Type B pancreatic cell (in vitro differentiated cells): ENCODE data around the gene KIF25. TPM values are rescaled to one million over a fixed set of nuclear protein-coding genes. Genes with fewer than 3 reads are reported as not detected.

Source experiments
- DNase-seq: peaks from one replicate; pipeline ENCODE4 v3.0.0; 2021; ENCODE audit warnings: mixed read lengths; ENCODE audit not compliant: unreplicated experiment; ENCODE audit errors: extremely low spot score
- H3K27ac Mint-ChIP-seq: 2 replicates; pipeline ENCODE4 v1.8.0; 2021; ENCODE audit warnings: mild to moderate bottlenecking, mixed read lengths
- H3K27me3 Mint-ChIP-seq: 2 replicates; pipeline ENCODE4 v1.8.0; 2021; ENCODE audit warnings: mixed read lengths
- H3K36me3 Mint-ChIP-seq: 2 replicates; pipeline ENCODE4 v1.8.0; 2021; ENCODE audit warnings: mixed read lengths
- H3K4me1 Mint-ChIP-seq: one replicate; pipeline ENCODE4 v1.8.0; 2021; ENCODE audit warnings: mixed read lengths; ENCODE audit not compliant: unreplicated experiment
- H3K4me3 Mint-ChIP-seq: 2 replicates; pipeline ENCODE4 v1.8.0; 2021; ENCODE audit warnings: mild to moderate bottlenecking, mixed read lengths
- H3K9me3 Mint-ChIP-seq: 2 replicates; pipeline ENCODE4 v1.8.0; 2021; ENCODE audit warnings: mixed read lengths
- total RNA-seq: library from RNA; stranded (reverse); gene quantifications from 2 replicates; pipeline ENCODE4 v1.2.1, GENCODE V29; 2021; ENCODE audit warnings: low replicate concordance
- TF ChIP-seq, protein P1 (sequence below): fragments of 200-600 bp; sonication (generic); conservative IDR thresholded peaks from 2 replicates; pipeline ENCODE4 v1.5.0; 2021; ENCODE audit warnings: antibody characterized with exemption, mild to moderate bottlenecking

Gene KIF25
- total RNA-seq, 1 donor from 2014 or later: not detected

DNA sequence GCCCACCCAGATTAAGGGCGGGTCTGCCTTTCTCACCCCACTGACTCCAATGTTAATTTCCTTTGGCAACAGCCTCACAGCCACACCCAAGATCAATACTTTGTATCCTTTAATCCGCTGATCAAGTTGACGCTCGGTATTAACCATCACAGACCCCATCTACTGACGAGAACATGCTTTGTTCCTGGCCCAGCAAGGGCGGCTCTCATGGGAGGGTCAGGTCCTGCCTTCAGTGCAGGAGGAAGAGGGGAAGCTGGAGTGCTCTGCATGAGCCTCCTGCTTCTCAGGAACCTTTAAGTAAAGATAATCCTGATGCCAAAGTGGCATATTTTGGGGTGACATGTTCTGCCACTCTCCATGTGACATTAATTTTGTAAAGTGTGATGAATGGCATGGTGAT lies 8.3 kb downstream of the KIF25 start:
- DNase-seq: no peak
- TF ChIP-seq, protein P1, sequence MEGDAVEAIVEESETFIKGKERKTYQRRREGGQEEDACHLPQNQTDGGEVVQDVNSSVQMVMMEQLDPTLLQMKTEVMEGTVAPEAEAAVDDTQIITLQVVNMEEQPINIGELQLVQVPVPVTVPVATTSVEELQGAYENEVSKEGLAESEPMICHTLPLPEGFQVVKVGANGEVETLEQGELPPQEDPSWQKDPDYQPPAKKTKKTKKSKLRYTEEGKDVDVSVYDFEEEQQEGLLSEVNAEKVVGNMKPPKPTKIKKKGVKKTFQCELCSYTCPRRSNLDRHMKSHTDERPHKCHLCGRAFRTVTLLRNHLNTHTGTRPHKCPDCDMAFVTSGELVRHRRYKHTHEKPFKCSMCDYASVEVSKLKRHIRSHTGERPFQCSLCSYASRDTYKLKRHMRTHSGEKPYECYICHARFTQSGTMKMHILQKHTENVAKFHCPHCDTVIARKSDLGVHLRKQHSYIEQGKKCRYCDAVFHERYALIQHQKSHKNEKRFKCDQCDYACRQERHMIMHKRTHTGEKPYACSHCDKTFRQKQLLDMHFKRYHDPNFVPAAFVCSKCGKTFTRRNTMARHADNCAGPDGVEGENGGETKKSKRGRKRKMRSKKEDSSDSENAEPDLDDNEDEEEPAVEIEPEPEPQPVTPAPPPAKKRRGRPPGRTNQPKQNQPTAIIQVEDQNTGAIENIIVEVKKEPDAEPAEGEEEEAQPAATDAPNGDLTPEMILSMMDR: no peak
- H3K27me3 Mint-ChIP-seq: peaks cover 2% of the 10 kb centered on the region
- H3K4me3 Mint-ChIP-seq: no peak overlapping the region
- H3K4me1 Mint-ChIP-seq: peaks cover 12% of the 10 kb centered on the region
- H3K36me3 Mint-ChIP-seq: no peaks in the 10 kb centered on the region
- no peaks in the 10 kb centered on the region for H3K9me3 Mint-ChIP-seq
- H3K27ac Mint-ChIP-seq: no peak overlapping the region

GRCh38 chr6:168007592-168008338 lies 10.3 kb downstream of the KIF25 start:
- Mint-ChIP-seq H3K27ac (no peak overlapping the region), H3K27me3 (peaks cover 2% of the 10 kb centered on the region), H3K9me3 (no peaks in the 10 kb centered on the region), H3K36me3 (no peaks in the 10 kb centered on the region), H3K4me3 (no peak overlapping the region), H3K4me1 (peaks cover 12% of the 10 kb centered on the region)
- TF ChIP-seq, protein P1: no peak
- no peak for DNase-seq

DNA sequence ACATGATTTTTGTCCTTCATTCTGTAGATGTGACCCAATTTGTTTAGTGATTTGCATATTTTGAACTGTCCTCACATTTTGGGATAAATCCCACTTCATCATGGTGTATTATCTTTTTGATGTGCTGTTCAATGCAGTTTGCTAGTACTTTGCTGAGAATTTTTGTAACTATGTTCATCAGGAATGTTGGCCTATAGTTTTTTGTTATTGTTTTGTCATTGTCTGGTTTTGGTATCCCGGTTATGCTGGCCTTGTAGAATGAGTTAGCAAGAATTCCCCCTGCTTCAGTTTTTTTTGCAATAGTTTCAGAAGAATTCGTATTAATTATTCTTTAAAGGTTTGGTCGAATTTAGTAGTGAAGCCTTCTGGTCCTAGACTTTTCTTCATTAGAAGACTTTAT lies 11.9 kb downstream of the KIF25 start:
- no peak overlapping the region for H3K4me3 Mint-ChIP-seq

DNA sequence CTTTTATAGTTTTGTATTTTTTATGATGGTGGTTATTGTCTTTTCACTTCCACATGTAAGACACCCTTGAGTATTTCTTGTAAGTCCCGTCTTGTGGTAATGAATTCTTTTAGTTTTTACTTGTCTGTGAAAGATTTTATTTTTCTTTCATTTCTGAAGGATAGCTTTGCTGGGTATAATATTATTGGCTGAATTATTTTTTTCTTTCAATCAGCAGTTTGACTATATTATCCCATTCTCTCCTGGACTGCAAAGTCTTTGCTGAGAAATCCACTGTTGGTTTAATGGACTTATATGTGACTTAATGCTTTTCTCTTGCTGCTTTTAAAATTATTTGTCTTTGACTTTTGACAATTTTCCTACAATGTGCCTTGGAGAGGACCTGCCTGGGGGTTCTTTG lies 13.8 kb downstream of the KIF25 start:
- H3K4me1 Mint-ChIP-seq: no peaks in the 10 kb centered on the region
- H3K9me3 Mint-ChIP-seq: no peaks in the 10 kb centered on the region
- H3K27me3 Mint-ChIP-seq: peaks cover 2% of the 10 kb centered on the region
- no peaks in the 10 kb centered on the region for H3K36me3 Mint-ChIP-seq
- TF ChIP-seq, protein P1: no peak
- no peak overlapping the region for H3K4me3 Mint-ChIP-seq
- no peak for DNase-seq
- H3K27ac Mint-ChIP-seq: no peak overlapping the region

More for the DNA sequence above, 11.9 kb downstream of the KIF25 start:
- H3K4me1 Mint-ChIP-seq: no peaks in the 10 kb centered on the region
- no peak for DNase-seq
- TF ChIP-seq, protein P1: no peak
- no peaks in the 10 kb centered on the region for H3K27me3 Mint-ChIP-seq
- H3K27ac Mint-ChIP-seq: no peak overlapping the region
- no peaks in the 10 kb centered on the region for H3K36me3 Mint-ChIP-seq
- H3K9me3 Mint-ChIP-seq: no peaks in the 10 kb centered on the region

DNA sequence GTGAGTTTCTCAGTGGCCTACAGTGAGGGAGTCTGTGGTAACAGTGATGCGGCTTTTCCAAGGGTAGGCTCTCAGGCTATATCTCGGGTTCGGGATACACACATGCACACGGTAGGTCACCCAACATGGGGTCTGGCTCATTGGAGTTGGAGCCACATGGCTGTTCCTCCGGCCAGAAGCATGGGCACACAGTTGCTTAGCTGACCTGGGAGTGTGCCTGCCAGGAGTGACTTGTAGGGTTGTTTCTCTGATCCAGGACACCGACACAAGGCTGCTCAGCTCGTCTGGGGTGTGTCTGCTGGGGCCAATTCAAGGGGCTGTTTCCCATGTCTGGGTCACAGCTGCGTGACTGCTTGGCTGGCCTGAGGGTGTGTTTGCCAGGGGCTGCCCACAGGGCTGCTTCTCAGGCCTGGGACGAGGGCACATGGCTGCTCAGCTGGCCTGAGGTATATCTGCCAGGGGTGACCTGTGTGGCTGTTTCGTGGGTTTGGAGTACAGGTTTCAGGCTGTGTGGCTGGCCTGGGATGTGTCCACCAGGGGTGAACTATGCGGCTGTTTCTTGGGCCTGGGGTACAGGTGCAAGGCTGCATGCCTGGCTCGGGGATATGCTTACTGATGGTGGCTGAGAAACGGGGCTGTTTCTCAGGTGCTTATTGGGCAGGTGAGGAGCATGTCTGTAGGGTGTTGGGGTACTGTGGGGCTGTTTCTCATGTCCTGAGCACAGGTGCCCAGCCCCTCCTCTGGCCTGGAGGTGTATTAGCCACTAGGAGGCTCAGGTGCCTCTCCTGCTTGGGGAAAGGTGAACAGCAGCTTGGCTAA lies 15.2 kb downstream of the KIF25 start:
- TF ChIP-seq, protein P1: no peak
- Mint-ChIP-seq H3K27ac (no peak overlapping the region), H3K27me3 (peaks cover 2% of the 10 kb centered on the region), H3K36me3 (no peaks in the 10 kb centered on the region), H3K4me1 (peaks cover 5% of the 10 kb centered on the region), H3K4me3 (no peak overlapping the region), H3K9me3 (no peaks in the 10 kb centered on the region)
- DNase-seq: no peak
